ENCODE measurements around the gene GNB1. TPM values are rescaled to one million over a fixed set of nuclear protein-coding genes. Genes with fewer than 3 reads are reported as not detected.

Gene GNB1
- total RNA-seq, 2 donors from 2014 or later = 350 to 418 TPM

DNA sequence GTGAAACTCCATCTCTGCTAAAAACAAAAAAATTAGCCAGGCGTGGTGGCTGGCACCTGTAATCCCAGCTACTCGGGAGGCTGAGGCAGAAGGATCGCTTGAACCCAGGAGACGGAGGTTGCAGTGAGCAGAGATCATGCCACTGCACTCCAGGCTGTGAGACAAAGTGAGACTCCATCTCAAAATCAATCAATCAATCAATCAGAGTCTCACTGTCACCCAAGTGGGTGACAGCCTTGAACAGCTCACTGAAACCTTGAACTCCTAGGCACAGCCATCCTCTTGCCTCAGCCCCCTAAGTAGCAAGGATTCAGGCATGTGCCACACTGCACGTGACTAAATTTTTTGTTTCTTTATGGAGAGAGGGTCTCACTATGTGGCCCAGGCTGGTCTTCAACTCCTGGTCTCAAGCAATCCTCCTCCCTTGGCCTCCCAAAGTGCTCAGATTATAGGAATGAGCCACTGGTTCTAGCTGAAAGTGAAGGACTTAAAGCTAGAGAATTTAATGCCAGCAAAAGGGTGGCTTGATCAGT lies 44.4 kb downstream of the GNB1 start:
- DNase-seq (no peak), ATAC-seq (replicated peaks in 1 of 2) (no peak)
- H3K36me3 Mint-ChIP-seq (ENCODE audit: insufficient read depth in 2 of 2) = peaks cover 1 to 5% of the 10 kb centered on the region in 2 donors
- H3K27me3 Mint-ChIP-seq (ENCODE audit: low read depth) = no peaks in the 10 kb centered on the region
- peaks cover 47% of the 10 kb centered on the region for H3K4me1 Mint-ChIP-seq (ENCODE audit: low read depth)
- H3K9me3 Mint-ChIP-seq = no peaks in the 10 kb centered on the region
- peak overlapping the region; percentile 94 for H3K27ac Mint-ChIP-seq
- H3K4me3 Mint-ChIP-seq = no peak overlapping the region

DNA sequence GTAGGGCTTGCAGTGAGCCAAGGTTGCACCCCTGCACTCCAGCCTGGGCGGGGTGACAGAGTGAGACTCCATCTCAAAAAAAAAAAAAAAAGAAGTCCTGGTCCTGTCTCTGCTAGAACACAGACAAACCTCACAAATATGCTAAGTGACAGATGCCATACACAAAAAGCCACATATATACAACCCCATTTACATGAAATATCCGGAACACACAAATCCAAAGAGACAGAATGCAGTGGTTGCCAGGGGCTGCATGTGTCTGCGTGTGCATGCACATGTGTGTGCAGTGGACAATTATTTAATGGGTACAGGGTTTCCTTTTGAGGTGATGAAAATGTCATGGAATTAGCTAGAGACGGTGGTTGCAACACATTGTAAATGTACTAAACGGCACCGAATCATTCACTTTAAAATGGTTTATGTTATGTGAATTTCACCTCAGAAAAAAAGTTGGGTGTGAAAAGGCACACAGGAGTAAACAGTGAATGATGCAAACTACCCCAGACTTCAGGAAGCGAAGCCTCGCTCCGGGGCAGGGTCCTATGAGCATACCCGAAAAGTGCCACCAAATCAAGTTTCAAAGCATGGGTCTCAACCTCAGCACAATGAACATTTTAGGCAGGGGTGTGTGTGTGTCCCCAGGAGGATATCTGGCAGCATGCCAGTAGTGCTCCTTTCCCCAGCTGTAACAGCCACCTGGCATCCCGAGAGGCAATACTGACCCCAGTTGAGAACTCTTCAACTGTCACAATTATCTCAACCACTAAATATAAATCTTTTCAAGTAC lies 48.3 kb downstream of the GNB1 start:
- peak overlapping the region; percentile 63 for H3K27ac Mint-ChIP-seq
- no peaks in the 10 kb centered on the region for H3K27me3 Mint-ChIP-seq (ENCODE audit: low read depth)
- DNase-seq (no peak), ATAC-seq (replicated peaks in 1 of 2) (no peak)
- no peak overlapping the region for H3K4me3 Mint-ChIP-seq
- H3K36me3 Mint-ChIP-seq (ENCODE audit: insufficient read depth in 2 of 2) = peaks cover 2 to 8% of the 10 kb centered on the region in 2 donors
- no peaks in the 10 kb centered on the region for H3K9me3 Mint-ChIP-seq
- H3K4me1 Mint-ChIP-seq (ENCODE audit: low read depth) = peaks cover 50% of the 10 kb centered on the region

DNA sequence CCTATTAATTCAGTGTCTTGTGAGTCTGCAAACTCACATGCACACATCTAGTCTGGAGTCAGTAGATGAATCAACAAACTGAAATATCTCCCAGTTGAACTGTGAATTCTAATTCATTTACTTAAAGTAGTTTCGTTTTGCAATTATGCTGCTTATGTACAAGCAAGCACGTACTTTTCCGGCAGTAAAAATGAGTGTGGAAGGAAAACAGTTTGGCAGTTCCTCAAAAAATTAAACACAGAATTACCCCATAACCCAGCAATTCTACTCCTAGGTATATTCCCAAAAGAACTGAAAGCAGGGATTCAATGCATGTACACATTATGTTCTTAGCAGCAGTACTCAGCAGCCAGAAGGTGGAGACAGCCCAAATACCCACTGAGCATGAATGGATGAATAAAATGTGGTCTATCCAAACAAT lies 49.3 kb downstream of the GNB1 start:
- ATAC-seq (replicated peaks in 1 of 2) (peak in 1 of 2 donors; percentile 41), DNase-seq (no peak)
- peaks cover 2 to 8% of the 10 kb centered on the region in 2 donors for H3K36me3 Mint-ChIP-seq (ENCODE audit: insufficient read depth in 2 of 2)
- peak overlapping the region; percentile 64 to 86 for H3K4me3 Mint-ChIP-seq
- peak overlapping the region; percentile 68 for H3K27ac Mint-ChIP-seq
- no peaks in the 10 kb centered on the region for H3K9me3 Mint-ChIP-seq
- peaks cover 47% of the 10 kb centered on the region for H3K4me1 Mint-ChIP-seq (ENCODE audit: low read depth)
- H3K27me3 Mint-ChIP-seq (ENCODE audit: low read depth) = no peaks in the 10 kb centered on the region

DNA sequence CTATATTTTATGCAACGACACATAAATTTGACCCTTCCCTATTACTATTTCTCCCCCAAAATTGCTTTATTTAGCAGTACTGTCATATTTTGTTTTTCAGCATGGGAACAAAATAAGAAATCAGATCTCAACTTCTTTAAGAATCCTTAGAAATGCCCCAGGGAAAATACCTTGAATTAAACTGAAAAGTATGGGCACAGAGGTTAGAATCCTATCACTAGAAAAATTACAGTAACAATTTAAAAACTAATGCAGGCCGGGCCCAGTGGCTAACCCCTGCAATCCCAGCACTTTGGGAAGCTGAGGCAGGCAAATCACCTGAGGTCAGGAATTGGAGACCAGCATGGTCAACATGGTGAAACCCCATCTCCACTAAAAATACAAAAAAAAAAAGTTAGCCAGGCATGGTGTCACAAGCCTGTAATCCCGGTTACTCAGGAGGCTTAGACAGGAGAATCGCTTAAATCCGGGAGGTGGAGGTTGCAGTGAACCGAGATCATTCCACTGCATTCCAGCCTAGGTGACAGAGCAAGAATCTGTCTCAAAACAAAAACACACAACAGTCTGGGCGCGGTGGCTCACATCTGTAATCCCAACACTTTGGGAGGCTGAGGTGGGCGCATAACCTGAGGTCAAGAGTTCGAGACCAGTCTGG lies 51.4 kb downstream of the GNB1 start:
- Mint-ChIP-seq H3K4me1 (ENCODE audit: low read depth) (peaks cover 42% of the 10 kb centered on the region), H3K9me3 (no peaks in the 10 kb centered on the region), H3K27me3 (ENCODE audit: low read depth) (no peaks in the 10 kb centered on the region), H3K27ac (peak overlapping the region; percentile 38), H3K36me3 (ENCODE audit: insufficient read depth in 2 of 2) (peaks cover 2 to 5% of the 10 kb centered on the region in 2 donors), H3K4me3 (no peak overlapping the region)
- ATAC-seq (replicated peaks in 1 of 2) = no peak
- no peak for DNase-seq

DNA sequence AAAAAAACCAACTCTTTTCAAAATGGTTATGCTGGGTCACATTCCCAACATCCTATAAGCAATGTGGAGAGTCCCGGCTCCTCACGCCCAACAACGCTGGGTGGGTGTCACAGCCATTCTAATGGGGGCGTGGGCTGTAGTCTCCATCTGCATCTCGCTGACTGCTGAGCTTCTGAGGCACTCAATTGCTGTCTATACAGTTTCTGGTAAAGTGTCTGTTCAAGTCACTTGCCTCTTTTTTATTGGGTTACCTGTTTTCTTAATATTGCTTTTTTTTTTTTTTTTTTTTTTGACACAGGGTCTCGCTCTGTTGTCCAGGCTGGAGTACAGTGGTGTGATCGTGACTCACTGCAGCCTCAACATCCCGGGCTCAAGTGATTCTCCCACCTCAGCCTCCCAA lies 54.8 kb downstream of the GNB1 start:
- Mint-ChIP-seq H3K27me3 (ENCODE audit: low read depth) (no peaks in the 10 kb centered on the region), H3K36me3 (ENCODE audit: insufficient read depth in 2 of 2) (peaks cover 5% of the 10 kb centered on the region in 2 donors), H3K27ac (no peak overlapping the region), H3K4me1 (ENCODE audit: low read depth) (peaks cover 40% of the 10 kb centered on the region), H3K9me3 (no peaks in the 10 kb centered on the region), H3K4me3 (no peak overlapping the region)
- ATAC-seq (replicated peaks in 1 of 2) = no peak
- DNase-seq = no peak

DNA sequence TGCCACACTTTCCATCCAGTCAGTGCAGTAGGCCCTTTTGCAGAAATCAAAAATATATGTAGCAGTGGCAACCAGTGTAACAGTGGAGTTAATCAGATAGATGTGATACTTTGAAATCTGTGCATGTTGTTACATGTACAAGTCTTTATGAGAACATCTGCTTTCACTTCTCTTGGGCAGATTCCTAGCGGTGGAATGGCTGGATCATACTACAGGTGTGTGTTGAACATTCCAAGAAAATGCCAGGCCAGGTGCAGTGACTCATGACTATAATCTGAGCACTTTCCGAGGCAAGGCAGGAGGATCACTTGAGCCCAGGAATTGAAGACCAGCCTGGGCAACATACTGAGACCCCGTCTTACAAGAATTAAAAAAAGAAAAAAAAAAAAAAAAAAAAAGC lies 55.3 kb downstream of the GNB1 start:
- H3K4me1 Mint-ChIP-seq (ENCODE audit: low read depth) = peaks cover 34% of the 10 kb centered on the region
- ATAC-seq (replicated peaks in 1 of 2) (no peak), DNase-seq (no peak)
- H3K27ac Mint-ChIP-seq = peak overlapping the region; percentile 50
- H3K27me3 Mint-ChIP-seq (ENCODE audit: low read depth) = no peaks in the 10 kb centered on the region
- no peaks in the 10 kb centered on the region for H3K9me3 Mint-ChIP-seq
- peaks cover 5% of the 10 kb centered on the region in 2 donors for H3K36me3 Mint-ChIP-seq (ENCODE audit: insufficient read depth in 2 of 2)
- no peak overlapping the region for H3K4me3 Mint-ChIP-seq

DNA sequence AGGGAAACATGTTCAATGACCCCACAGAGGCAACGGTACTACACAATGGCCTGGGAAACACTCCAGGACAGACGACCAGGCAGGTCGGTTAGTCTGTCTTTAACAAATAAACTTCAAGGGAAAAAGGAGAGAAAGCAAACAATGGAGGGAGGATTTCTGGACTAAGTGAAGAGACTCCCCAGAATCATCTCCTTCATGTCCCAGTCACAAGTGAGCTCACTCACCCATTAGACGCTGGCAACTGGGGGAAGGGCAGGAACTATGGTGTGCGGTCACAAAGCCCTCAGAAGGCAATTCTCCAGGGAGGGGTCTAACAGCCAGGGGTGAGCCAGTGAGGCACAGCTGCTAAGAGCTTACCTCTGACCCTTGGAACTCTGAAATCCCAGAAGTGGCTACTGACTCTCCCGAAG lies 57.0 kb downstream of the GNB1 start:
- Mint-ChIP-seq H3K27ac (peak overlapping the region; percentile 11), H3K4me3 (no peak overlapping the region), H3K36me3 (ENCODE audit: insufficient read depth in 2 of 2) (peaks cover 4 to 6% of the 10 kb centered on the region in 2 donors), H3K4me1 (ENCODE audit: low read depth) (peaks cover 34% of the 10 kb centered on the region), H3K27me3 (ENCODE audit: low read depth) (no peaks in the 10 kb centered on the region), H3K9me3 (no peaks in the 10 kb centered on the region)
- ATAC-seq (replicated peaks in 1 of 2) = peak in 1 of 2 donors; percentile 15
- no peak for DNase-seq

DNA sequence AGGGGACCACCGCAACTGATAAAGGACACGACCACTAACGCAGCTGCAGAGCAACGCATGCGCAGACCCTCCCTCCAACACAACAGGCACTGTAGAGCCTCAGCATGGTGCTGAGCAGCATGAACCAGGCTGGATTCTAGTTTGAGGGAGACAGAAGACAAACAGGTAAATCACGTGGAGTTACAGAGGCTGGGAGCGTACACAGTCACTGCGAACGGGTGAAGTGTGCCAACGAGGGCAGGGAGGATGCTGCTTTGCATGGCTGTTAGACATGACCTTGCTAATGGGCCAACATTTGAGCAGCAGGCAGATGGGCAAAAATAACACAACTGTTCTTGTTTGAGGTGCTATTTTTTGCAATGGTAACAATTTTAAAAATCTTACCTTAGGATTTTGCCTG lies 57.4 kb downstream of the GNB1 start:
- no peaks in the 10 kb centered on the region for H3K9me3 Mint-ChIP-seq
- no peak overlapping the region for H3K4me3 Mint-ChIP-seq
- H3K4me1 Mint-ChIP-seq (ENCODE audit: low read depth) = peaks cover 39% of the 10 kb centered on the region
- H3K36me3 Mint-ChIP-seq (ENCODE audit: insufficient read depth in 2 of 2) = peaks cover 4 to 6% of the 10 kb centered on the region in 2 donors
- DNase-seq = no peak
- peak overlapping the region; percentile 58 for H3K27ac Mint-ChIP-seq
- no peaks in the 10 kb centered on the region for H3K27me3 Mint-ChIP-seq (ENCODE audit: low read depth)
- no peak for ATAC-seq (replicated peaks in 1 of 2)

DNA sequence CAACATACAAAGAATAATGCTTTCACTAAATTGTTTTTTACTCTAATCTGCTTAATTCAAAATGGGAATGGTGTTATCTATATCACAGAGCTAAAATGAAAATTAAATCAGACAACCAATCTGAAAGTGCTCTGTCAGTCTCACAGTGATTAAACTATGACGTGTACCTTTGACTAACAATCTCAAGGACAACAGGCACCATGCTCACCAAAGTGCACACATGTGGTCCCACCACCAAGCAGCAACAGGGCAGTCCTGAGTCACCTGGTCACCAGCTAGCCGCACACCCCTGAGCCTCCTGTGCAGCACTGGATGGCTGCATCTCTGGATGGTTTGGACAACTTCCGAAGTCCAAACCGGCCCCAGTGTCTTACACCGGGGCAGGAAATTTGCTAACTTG lies 58.1 kb downstream of the GNB1 start:
- peak overlapping the region; percentile 85 for H3K27ac Mint-ChIP-seq
- peaks cover 45% of the 10 kb centered on the region for H3K4me1 Mint-ChIP-seq (ENCODE audit: low read depth)
- H3K9me3 Mint-ChIP-seq = no peaks in the 10 kb centered on the region
- no peak overlapping the region for H3K4me3 Mint-ChIP-seq
- ATAC-seq (replicated peaks in 1 of 2) = peak; percentile 37 to 53
- DNase-seq = no peak
- H3K36me3 Mint-ChIP-seq (ENCODE audit: insufficient read depth in 2 of 2) = peaks cover 1 to 6% of the 10 kb centered on the region in 2 donors
- H3K27me3 Mint-ChIP-seq (ENCODE audit: low read depth) = no peaks in the 10 kb centered on the region

DNA sequence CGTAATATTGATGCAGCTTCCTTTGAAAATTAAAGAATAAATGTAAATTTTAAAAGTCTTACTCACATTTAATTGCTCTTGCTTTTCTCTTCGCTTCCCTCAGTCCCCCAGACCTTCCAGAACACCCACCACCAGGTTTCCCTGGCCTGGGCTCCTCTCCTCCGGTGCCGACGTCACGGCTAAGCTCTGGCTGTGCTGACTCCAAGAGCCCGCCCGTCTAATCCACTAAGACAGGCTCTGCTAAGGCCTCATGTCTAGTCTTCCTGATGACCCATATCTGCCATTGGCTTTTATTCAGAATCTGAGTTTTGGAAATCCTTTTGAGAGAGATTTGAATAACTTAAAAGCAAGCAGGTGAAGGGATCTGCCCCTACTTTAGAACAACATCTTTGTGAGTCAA lies 58.7 kb downstream of the GNB1 start:
- Mint-ChIP-seq H3K4me1 (ENCODE audit: low read depth) (peaks cover 51% of the 10 kb centered on the region), H3K9me3 (no peaks in the 10 kb centered on the region), H3K36me3 (ENCODE audit: insufficient read depth in 2 of 2) (peaks cover 1 to 6% of the 10 kb centered on the region in 2 donors), H3K27ac (peak overlapping the region; percentile 85), H3K4me3 (no peak overlapping the region), H3K27me3 (ENCODE audit: low read depth) (no peaks in the 10 kb centered on the region)
- DNase-seq (no peak), ATAC-seq (replicated peaks in 1 of 2) (no peak)

DNA sequence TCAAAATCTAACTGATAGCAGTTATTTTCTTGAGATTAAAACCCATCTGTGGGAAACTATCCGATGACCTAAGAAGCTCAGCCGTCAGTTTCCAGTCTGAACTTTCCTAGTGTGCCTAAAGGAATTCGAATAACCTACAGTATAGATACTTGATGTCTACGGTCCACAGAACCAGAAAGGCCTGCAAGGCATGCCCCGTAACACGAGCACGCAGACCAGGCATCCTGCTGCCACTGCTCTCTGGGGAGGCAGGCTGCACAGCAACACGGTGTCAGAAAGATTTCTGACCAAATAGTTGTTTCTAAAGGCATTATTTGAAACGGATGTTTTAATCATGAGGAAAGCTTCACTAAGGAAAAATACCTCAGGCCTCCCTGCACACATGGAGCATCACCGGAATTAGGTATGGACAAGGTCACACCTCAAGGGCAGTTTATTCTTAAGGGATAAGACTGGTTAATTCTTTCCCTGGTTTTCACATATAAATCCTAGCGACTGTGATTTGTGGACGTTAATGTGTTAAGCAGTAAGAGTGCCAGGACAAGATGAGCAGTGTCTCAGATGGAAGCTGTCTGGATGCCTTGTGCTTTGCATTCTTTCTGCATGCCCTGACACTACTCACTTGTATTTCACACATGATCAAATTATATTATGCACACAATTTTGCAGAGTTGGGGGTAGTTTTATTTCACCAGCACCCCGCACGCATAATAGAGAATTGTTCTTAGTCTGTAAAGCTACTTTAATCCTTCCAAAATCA lies 63.6 kb downstream of the GNB1 start:
- Mint-ChIP-seq H3K27me3 (ENCODE audit: low read depth) (no peaks in the 10 kb centered on the region), H3K27ac (peak overlapping the region; percentile 58), H3K4me3 (no peak overlapping the region), H3K9me3 (no peaks in the 10 kb centered on the region), H3K36me3 (ENCODE audit: insufficient read depth in 2 of 2) (peaks cover 6 to 15% of the 10 kb centered on the region in 2 donors), H3K4me1 (ENCODE audit: low read depth) (peaks cover 66% of the 10 kb centered on the region)
- ATAC-seq (replicated peaks in 1 of 2) (no peak), DNase-seq (no peak)

DNA sequence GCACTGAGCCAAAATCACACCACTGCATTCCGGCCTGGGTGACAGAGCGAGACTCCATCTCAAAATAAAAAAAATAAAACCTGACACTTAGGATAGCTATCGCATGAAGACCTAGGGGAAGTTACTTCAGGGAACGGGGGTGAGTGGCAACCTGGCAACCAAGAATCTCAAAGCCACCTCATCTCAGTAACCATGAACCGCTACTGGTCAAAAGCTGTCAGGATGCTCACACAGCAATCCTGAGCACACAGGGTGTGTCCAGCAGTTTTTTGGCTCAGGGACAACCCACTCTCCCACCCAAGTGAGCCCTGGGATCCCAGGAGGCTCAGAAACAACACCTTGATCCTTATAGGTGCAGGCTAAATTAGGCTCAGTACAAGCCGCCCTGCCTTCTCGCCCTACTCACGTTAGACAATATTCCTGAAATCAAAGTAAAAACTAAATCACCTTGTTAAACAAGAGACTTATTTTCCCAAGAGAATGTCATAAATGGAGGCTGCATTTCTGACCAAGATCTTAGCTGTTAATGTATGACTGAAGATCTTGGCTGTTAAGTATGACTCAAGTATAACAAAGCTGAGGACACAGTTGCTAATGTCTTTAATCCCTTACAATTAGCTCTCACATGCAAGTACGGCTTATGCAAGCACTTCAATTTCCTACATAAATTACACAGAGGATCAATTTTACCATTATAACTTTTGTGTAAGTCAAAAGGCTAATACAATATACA lies 64.4 kb downstream of the GNB1 start:
- Mint-ChIP-seq H3K9me3 (no peaks in the 10 kb centered on the region), H3K27me3 (ENCODE audit: low read depth) (no peaks in the 10 kb centered on the region), H3K4me3 (peak overlapping the region in 1 of 2 donors; percentile 37), H3K36me3 (ENCODE audit: insufficient read depth in 2 of 2) (peaks cover 6 to 15% of the 10 kb centered on the region in 2 donors), H3K4me1 (ENCODE audit: low read depth) (peaks cover 62% of the 10 kb centered on the region), H3K27ac (peak overlapping the region; percentile 58)
- DNase-seq (no peak), ATAC-seq (replicated peaks in 1 of 2) (no peak)
